Osteoblast (primary cell): ENCODE results near the gene COL5A3. TPM values are rescaled to one million over a fixed set of nuclear protein-coding genes. Genes with fewer than 3 reads are reported as not detected.
"Not testable (repeated sequence)": the region's sequence is repeated elsewhere in the genome, so short reads cannot be mapped to it uniquely, and the experiment has no call there.

ENCODE experiments used
- DNase-seq: peaks from one replicate; pipeline ENCODE4 v3.0.0; 2011; ENCODE audit warnings: low spot score, mixed read lengths; ENCODE audit not compliant: insufficient read length; ENCODE audit errors: missing footprints
- H2AFZ ChIP-seq: 2 replicates; pipeline ENCODE4 v1.6.0; 2011; ENCODE audit warnings: mild to moderate bottlenecking, low read length
- H3K27ac ChIP-seq: 2 replicates; pipeline ENCODE4 v1.5.1; 2011; ENCODE audit warnings: mild to moderate bottlenecking, low read depth, low read length, moderate library complexity
- H3K27me3 ChIP-seq: 2 replicates; pipeline ENCODE4 v1.6.0; 2012; ENCODE audit warnings: mild to moderate bottlenecking, control low read depth, inconsistent platforms, low read length, moderate library complexity; ENCODE audit not compliant: insufficient read depth
- H3K36me3 ChIP-seq: 2 replicates; pipeline ENCODE4 v1.5.1; 2011; ENCODE audit warnings: mild to moderate bottlenecking, low read length, control low read depth, moderate library complexity; ENCODE audit not compliant: insufficient read depth
- H3K4me1 ChIP-seq: 2 replicates; pipeline ENCODE4 v1.5.1; 2011; ENCODE audit warnings: mild to moderate bottlenecking, low read length, control low read depth, moderate library complexity; ENCODE audit not compliant: insufficient read depth
- H3K4me2 ChIP-seq: 2 replicates; pipeline ENCODE4 v1.6.0; 2011; ENCODE audit warnings: mild to moderate bottlenecking, low read length; ENCODE audit not compliant: insufficient read depth
- H3K4me3 ChIP-seq: fragments of 200-600 bp; sonication (generic); 3 replicates; pipeline ENCODE4 v1.5.1; 2012; ENCODE audit warnings: mild to moderate bottlenecking, low read length, inconsistent platforms; ENCODE audit not compliant: insufficient read depth
- H3K79me2 ChIP-seq: 2 replicates; pipeline ENCODE4 v1.6.0; 2012; ENCODE audit warnings: mild to moderate bottlenecking, low read length, control low read depth, inconsistent platforms; ENCODE audit not compliant: insufficient read depth
- H3K9me3 ChIP-seq: 2 replicates; pipeline ENCODE4 v1.5.1; 2011; ENCODE audit warnings: low read depth, low read length, control low read depth
- H4K20me1 ChIP-seq: 2 replicates; pipeline ENCODE4 v1.6.0; 2012; ENCODE audit warnings: mild to moderate bottlenecking, low read length, control low read depth; ENCODE audit not compliant: insufficient read depth
- CTCF ChIP-seq: IDR thresholded peaks from 2 replicates; pipeline ENCODE4 v1.5.1; 2011; ENCODE audit warnings: mild to moderate bottlenecking, low read depth, low read length, moderate library complexity; ENCODE audit errors: extremely low read depth
- total RNA-seq: library from RNA; depleted of rRNA; stranded (reverse); fragments of >200 nt; gene quantifications from 2 replicates; pipeline ENCODE4 v1.2.3, GENCODE V29; 2012

COL5A3 gene
- total RNA-seq, 1 donor, result 14.8 TPM

DNA sequence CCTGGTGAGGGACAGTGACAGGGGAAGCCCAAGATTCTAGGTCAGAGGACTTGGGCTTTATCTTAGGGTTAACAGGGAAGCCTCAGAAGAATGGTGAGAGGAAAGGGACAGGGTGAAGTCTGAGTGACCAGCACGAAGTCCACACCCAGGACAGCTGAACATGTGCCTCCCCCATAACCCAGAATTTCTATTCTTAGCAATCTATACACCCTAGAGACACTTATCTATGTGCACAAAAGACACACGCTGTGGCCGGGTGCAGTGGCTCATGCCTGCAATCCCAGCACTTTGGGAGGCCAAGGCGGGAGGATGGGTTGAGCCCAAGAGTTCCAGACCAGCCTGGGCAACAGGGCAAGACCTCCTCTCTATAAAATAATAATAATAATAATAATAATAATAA is 62.9 kb downstream of the COL5A3 start:
- no peaks in the 10 kb centered on the region for H3K9me3 ChIP-seq
- TF ChIP-seq CTCF, result no peak
- H3K36me3 ChIP-seq, result no peaks in the 10 kb centered on the region
- no peak overlapping the region for H3K27ac ChIP-seq
- H3K4me3 ChIP-seq, result no peak overlapping the region
- H3K27me3 ChIP-seq, result no peaks in the 10 kb centered on the region
- no peak for DNase-seq
- no peak overlapping the region for H3K4me2 ChIP-seq
- H4K20me1 ChIP-seq, result no peaks in the 10 kb centered on the region
- H3K4me1 ChIP-seq, result peaks cover 21% of the 10 kb centered on the region
- no peaks in the 10 kb centered on the region for H3K79me2 ChIP-seq
- no peak overlapping the region for H2AFZ ChIP-seq

GRCh38 chr19:9946528-9947125 is 63.7 kb downstream of the COL5A3 start:
- H2AFZ ChIP-seq, DNase-seq, H3K27me3 ChIP-seq, H3K4me3 ChIP-seq, H3K79me2 ChIP-seq, H4K20me1 ChIP-seq, H3K9me3 ChIP-seq, H3K4me2 ChIP-seq, H3K36me3 ChIP-seq: not testable (repeated sequence)
- Histone ChIP-seq H3K4me1 (peaks cover 21% of the 10 kb centered on the region), H3K27ac (peak overlapping the region; percentile 95)

GRCh38 chr19:9945319-9945966 is 64.9 kb downstream of the COL5A3 start:
- peak; percentile 42 for TF ChIP-seq CTCF
- peak; percentile 97 for DNase-seq
- no peaks in the 10 kb centered on the region for H3K27me3 ChIP-seq
- no peaks in the 10 kb centered on the region for H4K20me1 ChIP-seq
- H3K79me2 ChIP-seq, result no peaks in the 10 kb centered on the region
- peak overlapping the region; percentile 71 for H2AFZ ChIP-seq
- H3K4me1 ChIP-seq, result peaks cover 21% of the 10 kb centered on the region
- H3K4me2 ChIP-seq, result peak overlapping the region; percentile 58
- peak overlapping the region; percentile 95 for H3K27ac ChIP-seq
- H3K36me3 ChIP-seq, result no peaks in the 10 kb centered on the region
- H3K9me3 ChIP-seq, result peaks cover 7% of the 10 kb centered on the region
- H3K4me3 ChIP-seq, result no peak overlapping the region

GRCh38 chr19:9943744-9944143 is 66.6 kb downstream of the COL5A3 start:
- DNase-seq, result no peak
- Histone ChIP-seq H3K4me1 (peaks cover 21% of the 10 kb centered on the region), H3K27ac (peak overlapping the region; percentile 10), H2AFZ (no peak overlapping the region), H3K4me3 (no peak overlapping the region), H3K27me3 (peaks cover under 1% of the 10 kb centered on the region), H4K20me1 (no peaks in the 10 kb centered on the region), H3K9me3 (peaks cover 7% of the 10 kb centered on the region), H3K36me3 (no peaks in the 10 kb centered on the region), H3K4me2 (no peak overlapping the region), H3K79me2 (no peaks in the 10 kb centered on the region)
- TF ChIP-seq CTCF, result no peak
